ENCODE measurements around the gene FOXI1.
"Not testable (repeated sequence)": the region's sequence is repeated elsewhere in the genome, so short reads cannot be mapped to it uniquely, and the experiment has no call there.

FOXI1 gene

DNA sequence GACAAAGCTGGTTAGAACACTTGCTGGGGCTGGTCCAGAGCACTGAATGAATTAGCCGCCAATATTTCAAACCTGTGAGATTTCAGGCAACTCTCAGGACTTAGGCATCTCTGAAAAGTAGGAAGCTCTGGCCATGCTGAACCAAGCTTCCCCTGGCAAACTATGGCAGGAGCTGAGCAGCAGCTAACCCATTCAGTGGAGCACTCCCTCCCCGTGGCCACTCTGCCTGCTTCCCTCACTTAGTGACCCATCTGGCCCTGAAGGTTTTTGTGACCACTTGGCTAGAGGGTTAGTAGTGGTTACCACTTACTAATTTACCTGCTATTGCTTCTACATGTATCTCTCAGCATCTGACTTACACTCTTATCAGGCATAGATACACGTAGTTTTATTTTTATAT lies 25.5 kb downstream of the FOXI1 start:
- Histone ChIP-seq H3K4me3 (ENCODE audit: low read length) (no peak overlapping the region), H3K9ac (ENCODE audit: low read length) (no peak overlapping the region), H3K9me3 (ENCODE audit: control insufficient read depth, low read length) (peaks cover 9% of the 10 kb centered on the region), H3K36me3 (ENCODE audit: control insufficient read depth, insufficient read depth, low read length, severe bottlenecking) (no peaks in the 10 kb centered on the region), H3K27me3 (replicated peaks; ENCODE audit: control insufficient read depth, insufficient read depth, low read length) (peaks cover 4% of the 10 kb centered on the region), H3K4me1 (ENCODE audit: control insufficient read depth, insufficient read depth, low read length) (peaks cover 21% of the 10 kb centered on the region)
- DNase-seq (ENCODE audit: low read depth), result no peak

DNA sequence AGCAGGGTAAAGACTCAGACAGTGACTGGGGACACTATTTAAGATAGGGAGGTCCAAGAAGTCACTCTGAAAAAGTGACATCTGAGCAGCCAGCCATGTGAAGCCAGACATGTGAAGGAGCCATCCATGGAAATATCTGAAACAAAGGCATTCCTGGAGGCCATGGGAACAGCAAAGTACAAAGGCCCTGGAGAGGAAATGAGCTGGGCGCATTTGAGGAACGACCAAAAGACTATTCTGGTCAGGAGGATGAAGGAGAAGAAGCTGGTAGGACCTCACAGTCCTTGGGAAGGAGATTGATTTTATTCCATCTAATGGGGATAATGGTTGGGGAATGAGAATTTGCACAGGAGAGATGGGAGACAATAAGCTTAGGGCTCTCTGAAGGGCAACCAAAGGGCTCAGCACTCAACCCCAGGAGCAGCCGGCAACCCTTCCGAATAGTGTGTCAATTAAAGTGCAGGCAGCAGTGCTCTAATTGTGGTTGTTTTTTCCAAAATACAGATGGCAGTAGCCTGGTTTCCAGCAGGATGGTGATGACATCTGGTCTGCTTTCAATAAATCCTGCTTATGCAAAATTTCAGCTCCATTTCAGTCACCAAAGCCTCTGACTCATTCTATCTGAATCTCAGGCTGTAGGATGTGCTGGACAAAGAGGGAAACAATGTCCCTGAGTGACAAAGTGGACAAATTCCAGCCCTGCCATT lies 26.7 kb downstream of the FOXI1 start:
- Histone ChIP-seq H3K4me1 (ENCODE audit: control insufficient read depth, insufficient read depth, low read length) (peaks cover 22% of the 10 kb centered on the region), H3K36me3 (ENCODE audit: control insufficient read depth, insufficient read depth, low read length, severe bottlenecking) (no peaks in the 10 kb centered on the region), H3K9me3 (ENCODE audit: control insufficient read depth, low read length) (no peaks in the 10 kb centered on the region), H3K9ac (ENCODE audit: low read length) (no peak overlapping the region), H3K4me3 (ENCODE audit: low read length) (no peak overlapping the region), H3K27me3 (replicated peaks; ENCODE audit: control insufficient read depth, insufficient read depth, low read length) (peaks cover 4% of the 10 kb centered on the region)
- DNase-seq (ENCODE audit: low read depth), result peak; percentile 93

DNA sequence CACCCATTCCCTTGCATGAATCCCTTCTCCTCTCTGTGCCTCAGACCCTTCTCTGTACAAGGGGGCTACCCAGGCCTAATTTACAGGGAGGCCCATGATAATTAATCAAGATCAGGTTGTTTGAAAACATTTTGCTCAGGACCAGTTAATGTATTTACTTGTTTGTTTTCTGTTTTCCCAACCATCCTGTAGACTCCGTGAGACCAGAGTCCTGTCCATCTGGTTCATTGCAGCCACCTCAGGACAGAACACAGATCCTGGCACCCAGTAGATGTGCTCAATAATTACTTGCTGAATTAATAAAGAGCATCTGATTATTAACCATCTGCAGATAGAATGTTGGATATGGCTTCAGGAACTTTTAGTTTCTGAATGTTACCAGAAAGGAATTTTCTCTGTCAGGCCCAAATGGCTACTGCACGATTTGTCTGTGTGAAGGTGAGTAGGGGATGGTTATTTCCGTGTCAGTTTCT lies 27.3 kb downstream of the FOXI1 start:
- Histone ChIP-seq H3K4me3 (ENCODE audit: low read length) (no peak overlapping the region), H3K9ac (ENCODE audit: low read length) (no peak overlapping the region)
- DNase-seq (ENCODE audit: low read depth), result no peak

DNA sequence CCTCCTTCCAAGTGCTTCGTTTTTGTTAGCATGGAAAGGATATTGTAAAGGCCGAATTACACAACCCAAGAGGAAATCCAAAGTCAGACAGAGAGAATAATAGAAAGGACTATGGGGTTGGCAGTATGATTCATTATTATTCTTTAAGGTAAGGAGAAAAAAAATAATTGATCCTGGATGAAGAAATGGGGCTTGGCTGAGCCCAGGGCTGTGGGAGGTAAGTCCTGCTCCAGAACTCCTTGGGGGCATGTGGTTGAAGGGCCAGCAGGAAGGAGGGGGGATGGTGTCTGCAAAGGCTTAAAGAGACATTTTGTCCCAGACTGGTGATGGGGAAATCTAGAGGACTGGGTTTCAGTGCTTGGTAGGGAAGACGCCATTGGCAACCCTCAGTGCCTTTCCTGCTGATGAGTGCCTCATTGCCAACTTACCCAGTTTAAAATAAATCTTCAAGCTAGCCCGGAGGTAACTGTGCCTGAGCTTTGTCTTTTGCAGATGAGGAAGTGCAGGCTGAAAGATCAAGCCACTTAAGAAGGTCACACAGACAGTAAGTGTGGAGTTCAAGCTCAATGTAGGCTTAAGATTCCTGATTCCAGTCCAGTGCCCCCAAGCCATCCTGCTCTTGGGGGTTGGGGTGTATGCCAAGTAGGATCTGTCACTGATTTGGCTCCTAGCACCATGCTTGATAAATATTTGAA lies 30.2 kb downstream of the FOXI1 start:
- peak; percentile 27 for DNase-seq (ENCODE audit: low read depth)
- no peaks in the 10 kb centered on the region for H3K9me3 ChIP-seq (ENCODE audit: control insufficient read depth, low read length)
- peaks cover 5% of the 10 kb centered on the region for H3K27me3 ChIP-seq (replicated peaks; ENCODE audit: control insufficient read depth, insufficient read depth, low read length)
- no peak overlapping the region for H3K4me3 ChIP-seq (ENCODE audit: low read length)
- no peak overlapping the region for H3K9ac ChIP-seq (ENCODE audit: low read length)
- no peaks in the 10 kb centered on the region for H3K36me3 ChIP-seq (ENCODE audit: control insufficient read depth, insufficient read depth, low read length, severe bottlenecking)
- peaks cover 22% of the 10 kb centered on the region for H3K4me1 ChIP-seq (ENCODE audit: control insufficient read depth, insufficient read depth, low read length)

More for the DNA sequence above, 27.3 kb downstream of the FOXI1 start:
- Histone ChIP-seq H3K27me3 (replicated peaks; ENCODE audit: control insufficient read depth, insufficient read depth, low read length) (peaks cover 4% of the 10 kb centered on the region), H3K36me3 (ENCODE audit: control insufficient read depth, insufficient read depth, low read length, severe bottlenecking) (no peaks in the 10 kb centered on the region), H3K4me1 (ENCODE audit: control insufficient read depth, insufficient read depth, low read length) (peaks cover 22% of the 10 kb centered on the region), H3K9me3 (ENCODE audit: control insufficient read depth, low read length) (no peaks in the 10 kb centered on the region)

DNA sequence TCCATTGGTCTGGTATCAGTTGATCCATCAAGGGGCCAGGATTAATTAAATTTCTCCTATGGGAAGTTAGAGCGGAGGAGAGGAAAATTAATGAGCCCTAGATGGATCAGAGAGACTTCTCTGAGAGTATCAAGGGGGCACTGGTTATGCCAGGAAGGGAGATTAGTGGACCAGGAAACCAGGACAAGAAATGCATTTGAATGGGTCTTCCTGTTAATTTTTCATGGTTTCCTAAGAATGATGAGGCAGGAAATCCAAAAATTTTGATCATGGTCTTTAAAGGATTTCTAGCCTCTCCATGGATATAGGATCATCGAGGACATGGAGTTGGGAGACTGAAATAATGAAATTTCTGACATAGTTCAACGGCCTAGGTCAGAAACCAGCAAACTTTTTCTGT lies 30.8 kb downstream of the FOXI1 start:
- peaks cover 22% of the 10 kb centered on the region for H3K4me1 ChIP-seq (ENCODE audit: control insufficient read depth, insufficient read depth, low read length)
- no peak overlapping the region for H3K4me3 ChIP-seq (ENCODE audit: low read length)
- H3K27me3 ChIP-seq (replicated peaks; ENCODE audit: control insufficient read depth, insufficient read depth, low read length), result peaks cover 5% of the 10 kb centered on the region
- H3K9ac ChIP-seq (ENCODE audit: low read length), result no peak overlapping the region
- no peak for DNase-seq (ENCODE audit: low read depth)
- no peaks in the 10 kb centered on the region for H3K9me3 ChIP-seq (ENCODE audit: control insufficient read depth, low read length)
- no peaks in the 10 kb centered on the region for H3K36me3 ChIP-seq (ENCODE audit: control insufficient read depth, insufficient read depth, low read length, severe bottlenecking)

DNA sequence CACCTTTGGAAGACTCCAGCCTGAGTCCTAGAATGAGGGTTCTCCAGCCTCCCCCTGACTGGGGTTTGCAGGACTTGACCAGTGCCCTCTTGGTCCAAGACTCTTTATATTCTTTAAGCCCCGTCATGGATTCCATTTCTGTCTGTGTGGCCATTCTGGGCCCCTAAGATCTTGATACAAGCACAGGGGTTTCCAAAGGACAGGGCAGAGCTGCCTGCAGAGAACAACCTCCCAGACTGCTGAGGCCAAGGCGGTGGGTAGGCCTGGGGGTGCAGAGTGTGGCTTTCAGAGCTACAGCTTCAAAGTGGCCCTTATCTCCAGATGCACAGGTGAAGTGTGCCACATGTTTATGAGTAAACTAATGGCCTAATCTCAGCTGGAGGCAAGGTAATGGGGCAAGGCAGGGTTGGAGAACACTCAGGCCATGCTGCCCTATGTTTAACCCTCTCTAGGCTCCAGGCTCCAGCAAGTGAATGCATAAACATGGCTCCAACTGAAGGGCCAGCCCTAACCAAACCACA lies 32.1 kb downstream of the FOXI1 start:
- DNase-seq (ENCODE audit: low read depth), result no peak
- no peaks in the 10 kb centered on the region for H3K36me3 ChIP-seq (ENCODE audit: control insufficient read depth, insufficient read depth, low read length, severe bottlenecking)
- H3K9ac ChIP-seq (ENCODE audit: low read length), result no peak overlapping the region
- H3K27me3 ChIP-seq (replicated peaks; ENCODE audit: control insufficient read depth, insufficient read depth, low read length), result peaks cover 6% of the 10 kb centered on the region
- H3K9me3 ChIP-seq (ENCODE audit: control insufficient read depth, low read length), result no peaks in the 10 kb centered on the region
- H3K4me3 ChIP-seq (ENCODE audit: low read length), result no peak overlapping the region
- H3K4me1 ChIP-seq (ENCODE audit: control insufficient read depth, insufficient read depth, low read length), result peaks cover 16% of the 10 kb centered on the region

DNA sequence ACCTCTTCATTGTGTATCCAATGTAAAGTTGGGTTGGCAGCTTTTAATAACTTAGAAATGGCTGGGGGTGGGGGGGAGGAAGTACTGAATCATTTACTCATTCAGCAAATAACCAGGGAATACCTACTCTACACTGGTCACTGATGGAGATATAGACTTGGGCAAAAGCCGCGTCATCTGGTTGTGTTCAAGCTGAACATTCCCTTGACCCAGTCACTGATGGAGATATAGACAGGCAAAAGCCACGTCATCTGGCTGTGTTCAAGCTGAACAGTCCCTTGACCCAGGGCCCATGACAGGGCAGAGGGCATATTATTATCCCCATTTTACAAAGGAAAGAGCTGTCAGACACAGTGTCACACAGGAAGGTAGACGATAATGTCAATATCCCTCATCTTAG lies 32.6 kb downstream of the FOXI1 start:
- no peak for DNase-seq (ENCODE audit: low read depth)
- no peaks in the 10 kb centered on the region for H3K36me3 ChIP-seq (ENCODE audit: control insufficient read depth, insufficient read depth, low read length, severe bottlenecking)

DNA sequence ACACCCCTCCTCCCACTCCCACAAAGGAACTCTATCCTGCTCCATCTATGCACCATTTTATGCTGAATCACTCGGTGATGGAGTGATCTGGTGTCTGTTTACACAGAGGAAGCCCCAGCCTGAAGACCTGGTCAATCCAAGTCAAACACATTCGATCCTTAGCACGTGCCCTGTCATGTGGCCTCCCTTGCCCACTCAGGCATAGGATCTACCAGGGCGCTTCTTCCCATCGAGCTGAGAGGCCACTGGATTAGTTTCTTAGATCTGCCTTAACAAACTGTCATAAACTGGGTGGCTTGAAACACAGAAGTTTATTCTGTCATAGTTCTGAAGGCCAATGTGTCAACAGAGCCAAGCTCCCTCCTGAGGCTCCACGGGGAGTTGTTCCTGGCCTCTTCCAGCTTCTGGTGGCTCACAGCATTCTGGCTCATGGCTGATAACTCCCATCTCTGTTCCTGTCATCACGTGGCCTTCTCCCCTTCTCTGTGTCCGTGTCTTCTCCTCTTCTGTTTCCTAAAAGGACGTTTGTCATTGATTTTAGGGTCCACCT lies 34.2 kb downstream of the FOXI1 start:
- H3K36me3 ChIP-seq (ENCODE audit: control insufficient read depth, insufficient read depth, low read length, severe bottlenecking), result no peaks in the 10 kb centered on the region
- no peaks in the 10 kb centered on the region for H3K9me3 ChIP-seq (ENCODE audit: control insufficient read depth, low read length)
- H3K4me3 ChIP-seq (ENCODE audit: low read length), result no peak overlapping the region
- no peak overlapping the region for H3K9ac ChIP-seq (ENCODE audit: low read length)
- H3K27me3 ChIP-seq (replicated peaks; ENCODE audit: control insufficient read depth, insufficient read depth, low read length), result peaks cover 22% of the 10 kb centered on the region
- H3K4me1 ChIP-seq (ENCODE audit: control insufficient read depth, insufficient read depth, low read length), result peaks cover 10% of the 10 kb centered on the region
- DNase-seq (ENCODE audit: low read depth), result no peak

More for the DNA sequence above, 32.6 kb downstream of the FOXI1 start:
- Histone ChIP-seq H3K9me3 (ENCODE audit: control insufficient read depth, low read length) (no peaks in the 10 kb centered on the region), H3K4me3 (ENCODE audit: low read length) (no peak overlapping the region), H3K9ac (ENCODE audit: low read length) (no peak overlapping the region), H3K4me1 (ENCODE audit: control insufficient read depth, insufficient read depth, low read length) (peaks cover 11% of the 10 kb centered on the region), H3K27me3 (replicated peaks; ENCODE audit: control insufficient read depth, insufficient read depth, low read length) (peaks cover 11% of the 10 kb centered on the region)

DNA sequence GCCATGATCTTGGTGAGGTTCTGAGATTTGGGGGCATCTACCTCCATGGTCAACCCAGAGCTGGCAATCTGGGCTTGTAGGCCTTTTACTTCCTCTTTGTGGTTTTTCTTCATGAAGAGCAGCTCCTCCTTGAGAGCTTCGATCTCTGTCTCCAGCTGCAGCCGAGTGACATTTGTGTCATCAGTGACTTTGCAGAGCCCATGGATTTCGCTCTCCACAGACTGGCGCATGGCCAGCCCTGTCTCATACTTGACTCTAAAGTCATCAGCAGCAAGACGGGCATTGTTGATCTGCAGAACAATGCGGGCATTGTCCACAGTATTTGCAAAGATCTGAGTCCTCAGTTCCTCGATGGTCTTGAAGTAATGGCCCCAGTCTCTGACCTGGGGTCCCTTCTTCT lies 35.5 kb downstream of the FOXI1 start:
- H3K9ac ChIP-seq (ENCODE audit: low read length); H3K9me3 ChIP-seq (ENCODE audit: control insufficient read depth, low read length); DNase-seq (ENCODE audit: low read depth); H3K36me3 ChIP-seq (ENCODE audit: control insufficient read depth, insufficient read depth, low read length, severe bottlenecking); H3K4me1 ChIP-seq (ENCODE audit: control insufficient read depth, insufficient read depth, low read length); H3K4me3 ChIP-seq (ENCODE audit: low read length): not testable (repeated sequence)
- H3K27me3 ChIP-seq (replicated peaks; ENCODE audit: control insufficient read depth, insufficient read depth, low read length), result peaks cover 26% of the 10 kb centered on the region

DNA sequence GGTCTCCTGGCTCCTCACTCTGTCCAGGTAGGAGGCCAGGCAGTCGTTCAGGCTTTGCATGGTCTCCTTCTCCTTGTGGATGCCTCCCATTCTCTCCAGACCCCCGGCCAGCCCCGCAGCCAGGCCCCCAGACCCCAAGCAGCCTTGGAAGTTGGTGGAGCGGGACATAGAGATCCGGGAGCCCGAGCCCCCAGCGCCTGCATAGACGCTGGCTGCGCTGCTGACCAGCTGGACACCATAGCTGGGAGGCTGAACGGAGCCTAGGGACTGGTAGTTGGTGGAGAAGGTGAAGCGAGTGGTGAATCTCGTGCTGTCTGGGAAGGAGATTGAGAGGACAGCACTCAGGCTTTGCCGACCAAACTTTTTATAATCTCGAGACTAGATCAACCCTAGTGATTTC lies 35.9 kb downstream of the FOXI1 start:
- DNase-seq (ENCODE audit: low read depth), result no peak
- H3K4me3 ChIP-seq (ENCODE audit: low read length), result no peak overlapping the region

DNA sequence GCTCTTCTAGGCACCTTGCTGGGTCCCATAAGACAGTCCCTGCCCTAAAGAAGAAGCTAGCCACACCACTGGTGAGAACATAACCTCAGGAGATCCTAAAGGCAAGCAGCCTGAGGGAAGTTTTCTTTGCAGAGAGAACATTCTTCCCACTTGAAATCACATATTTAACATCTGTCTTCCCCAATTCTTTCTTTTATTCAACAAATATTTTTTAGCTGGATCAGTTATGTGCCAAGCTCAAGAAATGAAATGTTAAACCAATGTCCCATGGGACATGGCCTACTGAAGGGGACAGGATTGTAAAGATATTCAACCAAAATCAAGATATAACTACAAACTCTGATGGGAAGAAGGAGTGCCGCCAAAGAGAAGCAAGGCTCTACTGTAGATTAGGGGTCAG lies 36.5 kb downstream of the FOXI1 start:
- peak; percentile 55 for DNase-seq (ENCODE audit: low read depth)
- H3K36me3 ChIP-seq (ENCODE audit: control insufficient read depth, insufficient read depth, low read length, severe bottlenecking), result no peaks in the 10 kb centered on the region
- H3K9me3 ChIP-seq (ENCODE audit: control insufficient read depth, low read length), result no peaks in the 10 kb centered on the region
- H3K9ac ChIP-seq (ENCODE audit: low read length), result no peak overlapping the region
- H3K4me3 ChIP-seq (ENCODE audit: low read length), result no peak overlapping the region
- H3K27me3 ChIP-seq (replicated peaks; ENCODE audit: control insufficient read depth, insufficient read depth, low read length), result peaks cover 26% of the 10 kb centered on the region
- H3K4me1 ChIP-seq (ENCODE audit: control insufficient read depth, insufficient read depth, low read length), result no peaks in the 10 kb centered on the region

More for the DNA sequence above, 35.9 kb downstream of the FOXI1 start:
- H3K27me3 ChIP-seq (replicated peaks; ENCODE audit: control insufficient read depth, insufficient read depth, low read length), result peaks cover 26% of the 10 kb centered on the region
- no peaks in the 10 kb centered on the region for H3K4me1 ChIP-seq (ENCODE audit: control insufficient read depth, insufficient read depth, low read length)
- H3K36me3 ChIP-seq (ENCODE audit: control insufficient read depth, insufficient read depth, low read length, severe bottlenecking), result no peaks in the 10 kb centered on the region
- H3K9ac ChIP-seq (ENCODE audit: low read length), result no peak overlapping the region
- no peaks in the 10 kb centered on the region for H3K9me3 ChIP-seq (ENCODE audit: control insufficient read depth, low read length)

Measured in adipocyte (in vitro differentiated cells).